BLaER1 treated with 17β-estradiol and CSF1 and Interleukin-3, amounts not matched to agents 10 nM and 100 nM (cell line): ENCODE data around the gene NHLRC2.

Source experiments
- H3K27ac ChIP-seq, 11 experiments: shearing (Covaris generic); formaldehyde crosslinking; 2 replicates each; pipeline ENCODE4 v1.8.1; 2022
- H3K27me3 ChIP-seq, 11 experiments: shearing (Covaris generic); formaldehyde crosslinking; 2 replicates each; pipeline ENCODE4 v1.8.1; 2022
- H3K36me3 ChIP-seq, 11 experiments: shearing (Covaris generic); formaldehyde crosslinking; 2 replicates each; pipeline ENCODE4 v1.8.1; 2022
- H3K4me1 ChIP-seq, 10 experiments: shearing (Covaris generic); formaldehyde crosslinking; 2 replicates each; pipeline ENCODE4 v1.8.1; 2022
- H3K4me2 ChIP-seq, 11 experiments: shearing (Covaris generic); formaldehyde crosslinking; 2 replicates each; pipeline ENCODE4 v1.8.1; 2022
- H3K4me3 ChIP-seq, 10 experiments: shearing (Covaris generic); formaldehyde crosslinking; 2 replicates each; pipeline ENCODE4 v1.8.1; 2022
- H3K9ac ChIP-seq, 11 experiments: shearing (Covaris generic); formaldehyde crosslinking; 2 replicates each; pipeline ENCODE4 v1.8.1; 2022
- H3K9me3 ChIP-seq, 11 experiments: shearing (Covaris generic); formaldehyde crosslinking; replicated peaks in 1 of 11; 2 replicates each; pipeline ENCODE4 v1.8.1; 2022
- H4K20me1 ChIP-seq, 11 experiments: shearing (Covaris generic); formaldehyde crosslinking; 2 replicates each; pipeline ENCODE4 v1.8.1; 2022
- Cebpa-rat ChIP-seq, 11 experiments: shearing (Covaris generic); IDR thresholded peaks; 2 replicates each; pipeline ENCODE4 v1.8.1; 2022

NHLRC2 gene

GRCh38 chr10:113959383-113959760 lies 104.9 kb downstream of the NHLRC2 start:
- Histone ChIP-seq H3K4me1 (peaks cover 37 to 45% (median 41%) of the 10 kb centered on the region in 10 experiments), H3K4me2 (peak overlapping the region; percentile 37 to 79 (median 65); a peak in 19 of 22 replicates), H3K4me3 (no peak overlapping the region), H3K27ac (peak overlapping the region in 1 of 11 experiments; percentile 58; a peak in 2 of 22 replicates), H3K9me3 (peaks cover 28 to 63% (median 55%) of the 10 kb centered on the region in 11 experiments), H3K9ac (no peak overlapping the region), H3K27me3 (no peaks in the 10 kb centered on the region), H4K20me1 (no peaks in the 10 kb centered on the region), H3K36me3 (no peaks in the 10 kb centered on the region; a peak in 1 of 22 replicates)
- no peak for TF ChIP-seq Cebpa-rat (IDR thresholded peaks at IDR 0.05)

- Histone ChIP-seq H4K20me1 (no peaks in the 10 kb centered on the region), H3K4me1 (peaks cover 35 to 58% (median 45%) of the 10 kb centered on the region in 10 experiments), H3K36me3 (no peaks in the 10 kb centered on the region; a peak in 1 of 22 replicates), H3K4me2 (peak overlapping the region; percentile 37 to 79 (median 65)), H3K9me3 (peaks cover 15 to 58% (median 47%) of the 10 kb centered on the region in 11 experiments), H3K27me3 (no peaks in the 10 kb centered on the region), H3K9ac (peak overlapping the region in 2 of 11 experiments; percentile 30 to 32; a peak in 3 of 22 replicates), H3K4me3 (peak overlapping the region in 2 of 10 experiments; percentile 4 to 12; a peak in 2 of 20 replicates), H3K27ac (peak overlapping the region in 8 of 11 experiments; percentile 17 to 58 (median 21); a peak in 11 of 22 replicates)
- TF ChIP-seq Cebpa-rat (IDR thresholded peaks at IDR 0.05) = no peak
Observed at GRCh38 chr10:113960617-113961181, 106.2 kb downstream of the NHLRC2 start.

DNA sequence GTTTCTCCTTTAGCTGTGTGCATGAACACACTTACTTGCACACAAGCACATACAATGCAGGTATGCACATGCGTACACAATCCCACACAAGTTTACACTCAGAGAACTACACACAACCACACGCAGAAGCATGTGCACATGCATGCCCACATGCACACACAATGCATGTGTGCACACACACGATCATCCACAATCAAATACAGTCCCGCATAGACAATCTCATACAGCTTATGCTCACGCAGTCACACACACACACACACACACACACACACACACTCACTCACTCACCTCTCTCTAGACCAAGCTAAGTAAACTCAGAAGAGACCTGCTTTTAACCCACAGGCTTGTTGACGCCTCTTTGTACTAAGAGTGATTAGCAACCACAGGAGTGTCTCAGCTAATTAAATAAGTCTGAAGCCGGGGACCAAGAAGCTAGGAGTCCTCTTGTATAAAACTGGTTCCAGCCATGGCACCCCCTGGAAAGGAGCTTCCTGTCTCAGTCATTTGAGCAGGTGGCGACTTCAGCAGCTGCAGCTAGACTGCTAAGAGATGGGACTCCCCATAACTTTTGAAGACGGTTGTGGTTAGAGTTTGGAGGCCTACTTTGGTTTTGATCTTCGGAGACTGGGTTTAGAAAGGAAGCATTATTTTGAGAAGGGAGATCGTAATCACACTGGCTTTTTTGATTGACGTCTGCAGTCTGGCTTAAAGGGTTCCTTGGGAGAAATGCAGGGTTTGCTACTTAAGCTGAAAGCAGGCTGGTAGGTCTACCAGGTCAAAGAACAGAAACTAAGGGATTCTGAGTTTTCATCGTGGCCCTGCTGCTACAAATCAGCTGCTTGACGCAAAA lies 106.9 kb downstream of the NHLRC2 start:
- H3K36me3 ChIP-seq = no peaks in the 10 kb centered on the region; a peak in 1 of 22 replicates
- H3K9ac ChIP-seq = no peak overlapping the region
- H3K27ac ChIP-seq = peak overlapping the region in 4 of 11 experiments; percentile 12 to 58 (median 18); a peak in 4 of 22 replicates
- no peaks in the 10 kb centered on the region for H4K20me1 ChIP-seq
- H3K4me1 ChIP-seq = peaks cover 37 to 66% (median 51%) of the 10 kb centered on the region in 10 experiments
- peak overlapping the region; percentile 37 to 79 (median 65) for H3K4me2 ChIP-seq
- no peaks in the 10 kb centered on the region for H3K27me3 ChIP-seq
- peaks cover 8 to 53% (median 40%) of the 10 kb centered on the region in 11 experiments; a peak in 21 of 22 replicates for H3K9me3 ChIP-seq
- no peak for TF ChIP-seq Cebpa-rat (IDR thresholded peaks at IDR 0.05)
- H3K4me3 ChIP-seq = no peak overlapping the region; a peak in 2 of 20 replicates

DNA sequence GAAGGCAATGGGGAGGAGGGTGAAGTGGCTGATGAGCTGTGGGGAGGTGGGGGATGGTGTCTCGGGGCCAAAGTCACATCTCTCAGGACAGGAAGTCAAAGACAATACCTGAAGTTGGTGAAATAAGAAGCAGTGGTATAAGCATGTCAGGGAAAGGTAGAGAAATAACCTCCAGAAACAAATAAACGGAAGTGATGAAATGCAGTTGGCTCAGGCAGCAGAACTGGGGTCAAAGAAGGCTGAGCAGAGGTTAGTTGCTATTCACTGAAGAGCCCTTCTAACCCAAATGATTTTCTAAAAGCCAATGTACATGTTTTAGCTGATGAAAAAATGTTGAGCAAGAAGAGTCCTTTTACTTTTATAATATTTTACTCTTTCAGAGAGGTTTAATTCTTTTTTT lies 110.6 kb downstream of the NHLRC2 start:
- H3K27ac ChIP-seq = peak overlapping the region in 5 of 11 experiments; percentile 11 to 75 (median 50); a peak in 8 of 22 replicates
- peaks cover 20 to 52% (median 33%) of the 10 kb centered on the region in 10 experiments for H3K4me1 ChIP-seq
- H3K4me3 ChIP-seq = no peak overlapping the region
- no peaks in the 10 kb centered on the region for H3K27me3 ChIP-seq
- peaks cover 25 to 70% (median 63%) of the 10 kb centered on the region in 11 experiments for H3K9me3 ChIP-seq
- peaks cover 0 to 9% (median 0%) of the 10 kb centered on the region in 11 experiments; a peak in 2 of 22 replicates for H3K36me3 ChIP-seq
- H3K4me2 ChIP-seq = peak overlapping the region in 5 of 11 experiments; percentile 7 to 70 (median 59); a peak in 9 of 22 replicates
- TF ChIP-seq Cebpa-rat (IDR thresholded peaks at IDR 0.05) = no peak
- no peak overlapping the region for H3K9ac ChIP-seq
- no peaks in the 10 kb centered on the region for H4K20me1 ChIP-seq

- H4K20me1 ChIP-seq = no peaks in the 10 kb centered on the region
- peaks cover 14 to 47% (median 27%) of the 10 kb centered on the region in 10 experiments for H3K4me1 ChIP-seq
- H3K27me3 ChIP-seq = no peaks in the 10 kb centered on the region
- no peak overlapping the region for H3K4me3 ChIP-seq
- H3K4me2 ChIP-seq = peak overlapping the region in 9 of 11 experiments; percentile 10 to 70 (median 53); a peak in 13 of 22 replicates
- peaks cover 26 to 72% (median 65%) of the 10 kb centered on the region in 11 experiments for H3K9me3 ChIP-seq
- H3K9ac ChIP-seq = 0 out of 22 replicates have a peak overlapping the region, but pooled peaks of 1 of the 11 experiments have one; percentile 38
- TF ChIP-seq Cebpa-rat (IDR thresholded peaks at IDR 0.05) = peak in 5 of 11 experiments; percentile 17 to 87 (median 77); a peak in 9 of 22 replicates
- H3K27ac ChIP-seq = peak overlapping the region in 4 of 11 experiments; percentile 41 to 75 (median 56); a peak in 8 of 22 replicates
- H3K36me3 ChIP-seq = peaks cover 0 to 9% (median 0%) of the 10 kb centered on the region in 11 experiments; a peak in 2 of 22 replicates
Observed at GRCh38 chr10:113965683-113966082, 111.2 kb downstream of the NHLRC2 start.
